ENCODE measurements around the gene CDKN2B.
A peak's percentile ranks its signal among the peaks of the same experiment; 100 is the strongest.
"Not testable (repeated sequence)": the region's sequence is repeated elsewhere in the genome, so short reads cannot be mapped to it uniquely, and the experiment has no call there.

The CDKN2B gene

DNA sequence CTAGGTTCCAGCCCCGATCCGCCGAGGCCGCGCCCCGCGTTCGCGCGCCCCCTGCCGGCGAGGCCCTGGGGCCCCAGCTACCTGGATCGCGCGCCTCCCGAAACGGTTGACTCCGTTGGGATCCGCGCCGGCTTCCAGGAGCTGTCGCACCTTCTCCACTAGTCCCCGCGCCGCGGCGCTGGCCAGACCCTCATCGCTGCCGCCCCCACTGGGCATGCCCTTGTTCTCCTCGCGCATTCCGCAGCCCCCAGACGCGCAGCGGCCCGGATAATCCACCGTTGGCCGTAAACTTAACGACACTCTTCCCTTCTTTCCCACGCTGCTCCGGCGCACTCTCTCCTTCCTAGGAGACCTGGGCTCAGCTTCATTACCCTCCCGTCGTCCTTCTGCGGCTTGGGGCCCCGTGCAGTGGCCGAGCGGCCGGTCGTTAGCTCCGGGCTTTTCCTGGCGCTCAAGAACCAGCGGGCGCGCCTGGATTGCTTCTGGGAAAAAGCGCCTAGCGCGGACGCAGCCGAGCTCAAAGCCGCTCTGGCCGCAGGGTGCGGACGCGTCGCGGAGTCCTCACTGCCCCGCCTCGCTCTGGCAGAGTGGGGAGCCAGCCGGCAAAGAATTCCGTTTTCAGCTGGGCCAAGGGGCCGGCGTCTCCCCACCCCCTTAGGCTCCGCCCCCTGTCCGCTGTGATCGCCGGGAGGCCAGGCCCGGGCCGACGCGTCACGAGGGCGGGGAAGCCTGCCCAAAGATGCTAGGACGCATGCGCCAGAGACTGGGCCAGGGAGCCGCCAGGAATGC lies at the start of gene CDKN2B:
CDKN2B (minus strand) TSS at position 589 of the 789 bp plus-strand sequence; CDS start at position 237, 352 bp downstream.
- DNase-seq (ENCODE audit: low read depth): peak; percentile 72

GRCh38 chr9:22057972-22058371 lies 48.9 kb upstream of the CDKN2B start:
- DNase-seq (ENCODE audit: low read depth): not testable (repeated sequence)

DNA sequence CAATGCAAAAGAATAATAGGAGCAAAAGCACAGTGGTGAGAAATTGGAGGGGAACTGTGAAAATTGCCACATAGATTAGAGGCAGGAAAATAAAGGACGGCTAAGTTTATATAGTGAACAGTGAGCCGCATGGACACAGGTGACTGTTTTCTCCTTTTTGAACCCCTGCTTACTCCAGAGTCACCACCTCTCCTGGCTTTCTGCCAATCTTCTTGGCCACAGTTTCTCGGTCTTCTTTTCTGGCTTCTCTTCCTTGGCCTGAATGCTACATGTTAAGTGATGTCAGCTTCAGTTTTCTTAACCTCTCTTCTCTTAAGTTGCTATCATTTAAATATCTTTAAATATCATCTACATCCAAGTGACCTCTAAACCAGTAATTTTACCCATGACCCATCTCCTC lies 47.3 kb upstream of the CDKN2B start:
- DNase-seq (ENCODE audit: low read depth): no peak

DNA sequence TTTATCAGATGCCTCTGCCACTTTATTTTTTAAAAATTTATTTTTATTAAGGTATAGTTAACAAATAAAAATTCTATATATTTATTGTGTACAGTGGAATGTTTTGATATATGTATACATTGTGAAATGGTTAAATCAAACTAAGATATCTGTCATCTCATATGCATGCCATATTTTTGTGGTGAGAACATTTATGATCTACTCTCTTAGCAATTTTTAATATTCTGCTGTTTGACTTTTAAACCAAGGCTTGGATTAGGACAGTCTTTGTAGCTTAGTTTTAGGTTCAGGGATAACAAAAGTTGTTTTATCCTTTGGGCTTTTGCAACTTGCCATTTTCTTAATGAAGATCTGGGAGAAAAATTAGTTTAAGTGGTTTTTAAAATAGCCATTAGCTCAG lies 46.0 kb upstream of the CDKN2B start:
- no peak for DNase-seq (ENCODE audit: low read depth)

DNA sequence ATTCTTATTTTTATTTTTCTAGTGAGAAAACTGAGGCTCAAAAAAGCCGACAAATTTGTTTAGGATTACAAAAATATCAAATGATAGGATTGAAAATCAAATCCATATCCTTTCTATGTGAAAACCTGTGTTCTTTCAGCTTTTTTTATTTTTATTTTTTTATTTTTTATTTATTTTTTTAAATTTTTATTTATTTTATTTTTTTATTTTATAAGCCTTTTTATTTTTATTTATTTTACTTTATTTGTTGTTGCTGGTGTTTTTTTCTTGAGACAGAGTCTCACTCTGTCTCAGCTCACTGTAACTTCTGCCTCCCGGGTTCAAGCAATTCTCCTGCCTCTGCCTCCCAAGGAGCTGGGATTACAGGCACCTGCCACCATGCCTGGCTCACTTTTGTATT lies 45.4 kb upstream of the CDKN2B start:
- DNase-seq (ENCODE audit: low read depth): no peak

GRCh38 chr9:22054076-22054475 lies 45.0 kb upstream of the CDKN2B start:
- DNase-seq (ENCODE audit: low read depth): peak; percentile 68

DNA sequence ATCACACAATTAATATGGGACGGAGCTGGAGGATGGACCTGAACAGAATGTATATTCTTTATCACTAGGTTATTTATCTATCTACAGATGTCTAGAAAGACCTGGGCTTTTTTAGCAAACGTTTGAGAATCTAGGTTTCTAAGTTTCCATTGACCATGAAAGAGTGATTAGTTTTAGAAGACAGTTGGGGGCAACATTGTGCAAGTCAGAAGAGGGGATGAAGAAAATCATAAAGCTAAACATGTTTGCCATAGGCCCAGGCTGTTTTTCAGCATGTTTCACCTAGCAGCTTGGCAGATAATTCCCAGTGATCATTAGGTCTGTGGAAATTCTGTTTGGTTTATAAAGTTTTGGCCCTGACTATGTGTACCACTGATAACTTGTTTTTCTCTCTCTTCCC lies 44.1 kb upstream of the CDKN2B start:
- no peak for DNase-seq (ENCODE audit: low read depth)

DNA sequence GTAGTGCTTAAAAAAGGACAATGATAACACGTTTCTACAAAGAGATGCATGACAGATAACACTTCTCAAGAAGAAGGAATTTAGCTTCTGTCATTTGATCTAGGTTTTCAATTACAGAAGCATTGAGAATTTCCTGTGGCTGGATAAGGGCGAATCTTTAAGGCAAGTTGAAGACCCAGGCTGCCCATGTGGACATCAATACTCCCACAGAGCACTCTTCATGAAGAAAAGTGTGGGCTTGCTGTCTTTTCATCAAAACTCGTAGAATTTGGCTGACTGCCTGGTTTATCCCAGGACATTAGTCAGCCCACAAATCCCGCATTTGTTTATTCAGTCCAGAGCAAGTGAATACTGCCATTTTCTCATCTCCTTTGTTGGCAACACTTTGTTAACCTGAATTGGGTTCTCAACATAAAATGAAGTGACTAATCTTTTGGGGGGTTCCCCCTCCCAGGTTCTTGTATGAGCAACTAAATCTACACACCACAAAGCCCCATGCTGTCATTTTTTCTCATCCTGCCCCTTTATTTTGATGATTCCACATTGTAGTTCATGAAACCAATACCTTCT lies 43.4 kb upstream of the CDKN2B start:
- peak; percentile 98 for DNase-seq (ENCODE audit: low read depth)

- no peak for DNase-seq (ENCODE audit: low read depth)
Measured at GRCh38 chr9:22050924-22051323, 41.8 kb upstream of the CDKN2B start.

DNA sequence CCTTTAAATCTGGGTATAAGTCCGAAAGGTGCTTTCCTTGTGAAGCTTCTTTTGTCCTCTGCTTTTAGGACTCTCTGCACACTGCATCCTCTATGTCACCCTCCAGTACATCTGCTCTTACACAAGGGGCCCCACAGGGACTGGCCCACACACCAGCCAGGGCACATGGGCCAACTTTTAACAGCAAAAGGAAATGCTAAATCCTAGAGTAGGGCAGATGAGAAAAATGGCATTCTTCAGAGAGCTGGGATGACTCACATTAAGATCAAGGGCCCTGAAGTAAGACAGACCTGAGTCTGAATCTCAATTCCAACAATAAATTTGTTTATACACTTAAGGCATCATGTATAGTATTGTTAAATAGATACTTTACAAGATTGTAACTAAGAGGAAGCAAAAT lies 40.3 kb upstream of the CDKN2B start:
- no peak for DNase-seq (ENCODE audit: low read depth)

DNA sequence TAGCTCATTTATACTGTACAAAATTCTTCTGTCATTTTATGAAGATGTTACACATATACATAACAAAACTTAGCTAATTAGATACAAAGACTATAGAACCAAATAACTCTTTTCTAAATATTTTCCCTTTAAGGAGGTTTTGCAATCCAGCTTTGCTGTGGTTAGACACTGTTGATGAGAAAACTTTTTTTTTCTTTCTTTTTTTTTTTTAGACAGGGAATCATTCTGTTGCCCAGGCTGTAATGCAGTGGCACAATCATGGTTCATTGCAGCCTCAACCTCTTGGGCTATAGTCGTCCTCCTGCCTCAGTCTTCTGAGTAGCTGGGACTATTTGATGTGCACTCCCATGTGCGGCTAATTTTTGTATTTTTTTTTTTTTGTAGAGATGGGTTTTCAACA lies 38.5 kb upstream of the CDKN2B start:
- DNase-seq (ENCODE audit: low read depth): no peak

GRCh38 chr9:22046243-22046885 lies 37.3 kb upstream of the CDKN2B start:
- no peak for DNase-seq (ENCODE audit: low read depth)

- no peak for DNase-seq (ENCODE audit: low read depth)
Measured at GRCh38 chr9:22045423-22045822, 36.3 kb upstream of the CDKN2B start.

- peak; percentile 72 for DNase-seq (ENCODE audit: low read depth)
Measured at GRCh38 chr9:22044583-22044982, 35.5 kb upstream of the CDKN2B start.

DNA sequence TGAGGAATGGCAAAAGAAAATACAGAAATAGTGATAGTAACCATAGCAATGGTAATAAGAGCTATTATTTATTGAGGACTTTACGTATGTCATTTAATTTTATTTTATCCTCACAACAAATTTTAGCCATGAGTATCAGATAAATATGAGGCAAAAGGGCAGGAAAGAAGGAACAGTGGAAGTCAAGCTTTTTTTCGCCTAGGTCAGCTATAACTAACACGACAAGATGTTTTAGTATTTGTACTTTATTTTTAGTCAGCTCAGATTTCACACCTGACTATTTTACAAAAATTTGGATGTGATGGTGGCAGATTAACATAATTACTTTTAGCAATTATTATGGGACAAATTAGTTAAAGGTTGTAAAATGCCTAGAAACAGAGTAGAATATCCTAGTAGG lies 34.8 kb upstream of the CDKN2B start:
- no peak for DNase-seq (ENCODE audit: low read depth)

- no peak for DNase-seq (ENCODE audit: low read depth)
Measured at GRCh38 chr9:22041775-22042174, 32.7 kb upstream of the CDKN2B start.

- DNase-seq (ENCODE audit: low read depth): no peak
Measured at GRCh38 chr9:22041344-22041743, 32.2 kb upstream of the CDKN2B start.

DNA sequence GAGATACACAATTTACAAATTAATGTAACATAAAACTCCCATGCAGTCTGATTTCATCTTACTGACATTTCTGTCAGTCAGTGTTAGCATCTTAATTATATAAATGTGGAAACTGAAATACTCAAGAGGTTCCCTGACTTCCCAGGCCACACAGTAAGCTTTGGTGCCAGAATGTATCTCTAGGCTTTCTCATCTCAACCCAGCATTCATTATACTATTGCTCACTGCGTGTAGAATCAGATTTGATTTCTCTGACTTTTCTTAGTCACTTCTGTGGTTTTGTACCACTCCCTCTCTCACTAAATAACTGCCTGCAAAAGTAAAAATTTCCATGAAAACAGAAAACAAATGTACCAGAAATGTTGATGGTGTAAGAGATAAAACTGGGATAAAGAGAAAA lies 31.7 kb upstream of the CDKN2B start:
- no peak for DNase-seq (ENCODE audit: low read depth)

GRCh38 chr9:22039258-22039657 lies 30.2 kb upstream of the CDKN2B start:
- DNase-seq (ENCODE audit: low read depth): no peak

GRCh38 chr9:22037954-22038690 lies 29.0 kb upstream of the CDKN2B start:
- DNase-seq (ENCODE audit: low read depth): no peak

- no peak for DNase-seq (ENCODE audit: low read depth)
Measured at GRCh38 chr9:22036866-22037626, 27.9 kb upstream of the CDKN2B start.

GRCh38 chr9:22035591-22036011 lies 26.5 kb upstream of the CDKN2B start:
- DNase-seq (ENCODE audit: low read depth): no peak
